CD4-positive, alpha-beta T cell (primary cell): ENCODE data around the gene CARD9. TPM values are rescaled to one million over a fixed set of nuclear protein-coding genes. Genes with fewer than 3 reads are reported as not detected.
"Not testable (repeated sequence)": the region's sequence is repeated elsewhere in the genome, so short reads cannot be mapped to it uniquely, and the experiment has no call there.

Experiments used
- ATAC-seq: fragments of 200-7000 bp; cut with Tn5 transposase; one replicate; pipeline ENCODE4 v1.10.0; 2022; ENCODE audit warnings: mild to moderate bottlenecking; ENCODE audit not compliant: poor library complexity
- CTCF ChIA-PET: fragments of 350-600 bp; sonication (Branson Sonifier 250); formaldehyde crosslinking; loops from one replicate; lab custom pipeline; 2021; ENCODE audit warnings: antibody characterized with exemption, inconsistent platforms; lab: Charles Lee
- POLR2A ChIA-PET: fragments of 350-600 bp; sonication (Branson Sonifier 250); formaldehyde crosslinking; loops from one replicate; lab custom pipeline; 2021; ENCODE audit warnings: antibody characterized with exemption, inconsistent platforms; lab: Charles Lee
- DNase-seq, 14 experiments: peaks; one replicate each; pipeline ENCODE4 v3.0.0-alpha.2; 2013 to 2020; ENCODE audit warnings: mixed read lengths in 2 of 14
- H3K27ac ChIP-seq, 2 donors: one replicate each; pipeline versions ENCODE4 v1.5.1 to v1.7.0; 2013; ENCODE audit warnings: low read length in 2 of 2, low read depth in 1 of 2, mild to moderate bottlenecking in 1 of 2
- H3K27me3 ChIP-seq, 2 experiments: 1 replicate in 1 of 2; 2 replicates in 1 of 2; pipeline versions ENCODE4 v1.6.1 to v1.7.0; 2013; ENCODE audit warnings: low read length in 2 of 2, control low read depth in 1 of 2, mild to moderate bottlenecking in 1 of 2, moderate library complexity in 1 of 2; ENCODE audit not compliant: insufficient read depth in 2 of 2, control insufficient read depth in 1 of 2
- H3K36me3 ChIP-seq: one replicate; pipeline ENCODE4 v1.6.1; 2013; ENCODE audit warnings: low read length, control low read depth; ENCODE audit not compliant: insufficient read depth
- H3K4me1 ChIP-seq: one replicate; pipeline ENCODE4 v1.6.1; 2013; ENCODE audit warnings: low read length, control low read depth; ENCODE audit not compliant: insufficient read depth
- H3K4me3 ChIP-seq: one replicate; pipeline ENCODE4 v1.5.1; 2013; ENCODE audit warnings: mild to moderate bottlenecking, low read length, moderate library complexity
- H3K9me3 ChIP-seq, 2 experiments: 1 replicate in 1 of 2; 2 replicates in 1 of 2; pipeline versions ENCODE4 v1.6.1 to v1.7.0; 2013; ENCODE audit warnings: low read length in 2 of 2, mild to moderate bottlenecking in 2 of 2, control low read depth in 1 of 2, moderate library complexity in 1 of 2; ENCODE audit not compliant: control insufficient read depth in 1 of 2, insufficient read depth in 1 of 2
- H3K27ac Mint-ChIP-seq: one replicate; pipeline ENCODE4 v1.8.0; 2020; ENCODE audit warnings: mixed read lengths
- H3K27me3 Mint-ChIP-seq: one replicate; pipeline ENCODE4 v1.8.0; 2021; ENCODE audit warnings: mixed read lengths
- H3K36me3 Mint-ChIP-seq: one replicate; pipeline ENCODE4 v1.8.0; 2021; ENCODE audit warnings: low read depth, mixed read lengths
- H3K4me1 Mint-ChIP-seq: one replicate; pipeline ENCODE4 v1.8.0; 2021; ENCODE audit warnings: low read depth, mixed read lengths
- H3K4me3 Mint-ChIP-seq: one replicate; pipeline ENCODE4 v1.8.0; 2020; ENCODE audit warnings: mild to moderate bottlenecking, mixed read lengths
- H3K9me3 Mint-ChIP-seq: one replicate; pipeline ENCODE4 v1.8.0; 2020; ENCODE audit warnings: mixed read lengths
- intact Hi-C, 2 experiments: fragments of 100-400 bp; cut with DNase I in 1 of 2; cut with micrococcal nuclease in 1 of 2; formaldehyde crosslinking; loops; one replicate each; pipeline versions ENCODE4 v1.15.1 to v1.9.0; 2023 to 2025; cut with DNase I, micrococcal nuclease
- total RNA-seq, 174 experiments: library from RNA in 2 of 174; stranded (reverse) in 2 of 174; gene quantifications; one replicate each; pipeline ENCODE4 v1.2.3 and lab custom pipeline; 2021 to 2026
- TF ChIP-seq, protein P1 (sequence below): fragments of 200-600 bp; IDR thresholded peaks from one replicate; pipeline ENCODE4 v1.8.0; 2022; ENCODE audit warnings: antibody characterized with exemption, mild to moderate bottlenecking

Gene CARD9
- total RNA-seq, 2 experiments from 2014 or later: 0.36 to 0.64 TPM

DNA sequence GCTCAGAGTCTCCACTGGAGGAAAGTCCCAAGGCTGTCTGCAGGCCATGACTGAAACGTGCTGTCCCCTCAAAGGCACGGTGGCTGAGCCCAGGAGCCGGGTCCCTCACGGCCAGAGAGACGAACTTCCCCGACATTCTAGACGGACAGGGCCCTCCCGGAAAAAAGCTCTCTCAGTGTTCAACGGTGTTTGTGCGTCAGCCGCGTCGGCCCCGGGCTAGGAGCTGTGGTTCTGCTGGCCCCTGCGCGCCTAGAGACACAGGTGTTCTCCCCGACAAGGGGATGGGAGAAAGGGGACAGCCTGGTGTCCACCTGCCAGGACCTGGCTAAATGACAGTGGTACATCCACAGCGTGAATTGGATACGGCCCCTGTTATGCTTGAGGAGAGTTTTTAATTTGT lies 51.9 kb downstream of the CARD9 start:
- no peaks in the 10 kb centered on the region for H3K27me3 Mint-ChIP-seq
- H3K4me1 Mint-ChIP-seq: no peaks in the 10 kb centered on the region
- H3K36me3 ChIP-seq: no peaks in the 10 kb centered on the region
- H3K27ac ChIP-seq: no peak overlapping the region
- H3K36me3 Mint-ChIP-seq: no peaks in the 10 kb centered on the region
- no peak overlapping the region for H3K4me3 ChIP-seq
- intact Hi-C loops: no loop called here
- no peak overlapping the region for H3K27ac Mint-ChIP-seq
- H3K27me3 ChIP-seq: peaks cover 0 to 2% of the 10 kb centered on the region in 2 experiments
- ChIA-PET CTCF (no interaction called here), POLR2A (no interaction called here)
- H3K9me3 ChIP-seq: peaks cover 0 to 4% of the 10 kb centered on the region in 2 experiments
- ATAC-seq (no peak), DNase-seq (no peak)
- TF ChIP-seq, protein P1, sequence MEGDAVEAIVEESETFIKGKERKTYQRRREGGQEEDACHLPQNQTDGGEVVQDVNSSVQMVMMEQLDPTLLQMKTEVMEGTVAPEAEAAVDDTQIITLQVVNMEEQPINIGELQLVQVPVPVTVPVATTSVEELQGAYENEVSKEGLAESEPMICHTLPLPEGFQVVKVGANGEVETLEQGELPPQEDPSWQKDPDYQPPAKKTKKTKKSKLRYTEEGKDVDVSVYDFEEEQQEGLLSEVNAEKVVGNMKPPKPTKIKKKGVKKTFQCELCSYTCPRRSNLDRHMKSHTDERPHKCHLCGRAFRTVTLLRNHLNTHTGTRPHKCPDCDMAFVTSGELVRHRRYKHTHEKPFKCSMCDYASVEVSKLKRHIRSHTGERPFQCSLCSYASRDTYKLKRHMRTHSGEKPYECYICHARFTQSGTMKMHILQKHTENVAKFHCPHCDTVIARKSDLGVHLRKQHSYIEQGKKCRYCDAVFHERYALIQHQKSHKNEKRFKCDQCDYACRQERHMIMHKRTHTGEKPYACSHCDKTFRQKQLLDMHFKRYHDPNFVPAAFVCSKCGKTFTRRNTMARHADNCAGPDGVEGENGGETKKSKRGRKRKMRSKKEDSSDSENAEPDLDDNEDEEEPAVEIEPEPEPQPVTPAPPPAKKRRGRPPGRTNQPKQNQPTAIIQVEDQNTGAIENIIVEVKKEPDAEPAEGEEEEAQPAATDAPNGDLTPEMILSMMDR: no peak
- peaks cover 4% of the 10 kb centered on the region for H3K4me1 ChIP-seq
- H3K4me3 Mint-ChIP-seq: no peak overlapping the region
- H3K9me3 Mint-ChIP-seq: no peaks in the 10 kb centered on the region

DNA sequence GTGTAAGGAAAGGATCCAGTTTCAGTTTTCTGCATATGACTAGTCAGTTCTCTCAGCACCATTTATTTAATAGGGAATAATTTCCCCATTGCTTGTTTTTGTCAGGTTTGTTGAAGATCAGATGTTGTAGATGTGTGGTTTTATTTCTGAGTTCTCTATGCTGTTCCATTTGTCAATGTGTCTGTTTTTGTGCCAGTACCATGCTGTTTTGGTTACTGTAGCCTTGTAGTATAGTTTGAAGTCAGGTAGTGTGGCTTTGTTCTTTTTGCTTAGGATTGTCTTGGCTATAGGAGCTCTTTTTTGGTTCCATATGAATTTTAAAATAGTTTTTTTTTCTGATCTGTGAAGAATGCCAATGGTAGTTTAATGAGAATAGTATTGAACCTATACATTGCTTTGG lies 52.5 kb downstream of the CARD9 start:
- intact Hi-C loops, H3K9me3 ChIP-seq, CTCF ChIA-PET, H3K36me3 Mint-ChIP-seq, H3K4me1 ChIP-seq, H3K36me3 ChIP-seq, H3K27me3 ChIP-seq, H3K4me3 ChIP-seq, H3K27ac ChIP-seq, ATAC-seq, DNase-seq, H3K9me3 Mint-ChIP-seq, H3K4me1 Mint-ChIP-seq, POLR2A ChIA-PET, H3K27ac Mint-ChIP-seq, H3K4me3 Mint-ChIP-seq, H3K27me3 Mint-ChIP-seq: not testable (repeated sequence)

DNA sequence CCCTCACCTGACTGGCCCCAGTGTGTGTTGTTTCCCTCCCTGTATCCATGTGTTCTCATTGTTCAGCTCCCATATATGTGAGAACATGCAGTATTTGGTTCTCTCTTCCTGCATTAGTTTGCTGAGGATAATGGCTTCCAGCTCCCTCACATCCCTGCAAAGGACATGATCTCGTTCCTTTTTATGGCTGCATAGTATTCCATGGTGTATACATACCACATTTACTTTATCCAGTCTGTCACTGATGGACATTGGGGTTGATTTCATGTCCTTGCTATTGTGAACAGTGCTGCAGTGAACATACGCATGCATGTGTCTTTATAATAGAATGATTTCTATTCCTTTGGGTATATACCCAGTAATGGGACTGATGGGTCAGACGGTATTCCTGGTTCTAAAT lies 53.5 kb downstream of the CARD9 start:
- POLR2A ChIA-PET, H3K27ac Mint-ChIP-seq, H3K36me3 ChIP-seq, H3K36me3 Mint-ChIP-seq, H3K9me3 Mint-ChIP-seq, H3K4me3 Mint-ChIP-seq, H3K27me3 ChIP-seq, H3K27me3 Mint-ChIP-seq, H3K4me3 ChIP-seq, H3K4me1 ChIP-seq, DNase-seq, ATAC-seq, intact Hi-C loops, H3K4me1 Mint-ChIP-seq, CTCF ChIA-PET, H3K27ac ChIP-seq: not testable (repeated sequence)
- peaks cover 3 to 18% of the 10 kb centered on the region in 2 experiments for H3K9me3 ChIP-seq

DNA sequence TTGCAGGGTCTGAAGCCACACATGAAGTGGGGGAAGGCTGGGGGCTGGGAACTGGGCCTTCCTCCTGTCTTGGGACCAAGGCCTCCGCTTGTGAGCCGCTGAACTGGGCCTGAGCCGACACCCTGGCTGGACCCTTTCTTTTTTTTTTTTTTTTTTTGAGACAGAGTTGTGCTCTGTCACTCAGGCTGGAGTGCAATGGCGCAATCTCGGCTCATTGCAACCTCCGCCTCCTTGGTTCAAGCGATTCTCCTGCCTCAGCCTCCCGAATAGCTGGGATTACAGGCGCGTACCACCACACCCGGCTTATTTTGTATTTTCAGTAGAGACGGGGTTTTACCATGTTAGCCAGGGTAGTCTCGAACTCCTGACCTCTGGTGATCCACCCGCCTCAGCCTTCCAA lies 54.2 kb downstream of the CARD9 start:
- peaks cover 3 to 24% of the 10 kb centered on the region in 2 experiments for H3K9me3 ChIP-seq
- H3K27me3 ChIP-seq, DNase-seq, H3K27me3 Mint-ChIP-seq, H3K27ac Mint-ChIP-seq, H3K4me3 Mint-ChIP-seq, H3K9me3 Mint-ChIP-seq, H3K27ac ChIP-seq, H3K4me1 ChIP-seq, H3K4me3 ChIP-seq, intact Hi-C loops, H3K4me1 Mint-ChIP-seq, ATAC-seq, H3K36me3 Mint-ChIP-seq, CTCF ChIA-PET, H3K36me3 ChIP-seq: not testable (repeated sequence)
- POLR2A ChIA-PET: interaction anchor here (0.6 kb wide), 1 partner anchor 371 kb away, joined by 3 read pairs; no protein-coding TSS in a partner anchor
